Measurements from ENCODE around the gene GNB1. TPM values are rescaled to one million over a fixed set of nuclear protein-coding genes. Genes with fewer than 3 reads are reported as not detected.

Gene GNB1
- total RNA-seq, 1 donor from 2014 or later = 159 TPM

DNA sequence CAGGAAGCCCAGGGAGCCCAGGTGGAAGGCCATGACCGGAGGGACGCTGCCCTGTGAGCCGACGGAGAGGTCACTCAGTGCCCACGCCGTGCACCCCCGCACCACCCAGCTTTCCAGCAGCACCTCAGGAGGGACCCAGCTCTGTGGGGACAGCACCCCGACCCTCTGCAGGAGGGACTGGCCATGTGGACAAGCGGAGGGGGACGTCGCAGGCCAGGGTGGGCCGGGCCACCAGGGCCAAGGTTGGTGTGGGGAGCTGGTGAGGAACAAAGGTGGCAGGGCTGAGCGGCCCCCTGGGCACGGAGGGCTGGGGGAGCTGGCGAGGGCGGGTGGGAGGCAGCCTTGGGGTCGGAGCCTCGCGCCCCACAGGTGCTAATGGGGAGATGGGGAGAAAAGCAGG, 135.5 kb downstream of the GNB1 start:
- Histone ChIP-seq H3K9me3 (no peaks in the 10 kb centered on the region), H3K27me3 (no peaks in the 10 kb centered on the region), H3K36me3 (peaks cover 0 to 61% of the 10 kb centered on the region in 2 donors), H3K4me1 (peaks cover 16% of the 10 kb centered on the region), H3K27ac (no peak overlapping the region), H3K4me3 (no peak overlapping the region)
- intact Hi-C loops (cut with DNase I) = no loop called here
- DNase-seq (ENCODE audit: extremely low spot score in 2 of 2) = no peak
- TF ChIP-seq POLR2AphosphoS5 (IDR thresholded peaks at IDR 0.05; ENCODE audit: insufficient read depth in 1 of 2, low read depth in 1 of 2) (no peak), CTCF (IDR thresholded peaks at IDR 0.05) (no peak), POLR2A (IDR thresholded peaks at IDR 0.05) (no peak)

- no peak for DNase-seq (ENCODE audit: extremely low spot score in 2 of 2)
- H3K9me3 ChIP-seq = no peaks in the 10 kb centered on the region
- intact Hi-C loops (cut with DNase I) = no loop called here
- peaks cover 0 to 49% of the 10 kb centered on the region in 2 donors for H3K36me3 ChIP-seq
- TF ChIP-seq POLR2A (IDR thresholded peaks at IDR 0.05) = no peak
- TF ChIP-seq POLR2AphosphoS5 (IDR thresholded peaks at IDR 0.05; ENCODE audit: insufficient read depth in 1 of 2, low read depth in 1 of 2) = no peak
- no peak for TF ChIP-seq CTCF (IDR thresholded peaks at IDR 0.05)
- no peaks in the 10 kb centered on the region for H3K27me3 ChIP-seq
- peaks cover 14% of the 10 kb centered on the region for H3K4me1 ChIP-seq
- no peak overlapping the region for H3K27ac ChIP-seq
- no peak overlapping the region for H3K4me3 ChIP-seq
Measured at GRCh38 chr1:1754051-1754815, 136.7 kb downstream of the GNB1 start.

DNA sequence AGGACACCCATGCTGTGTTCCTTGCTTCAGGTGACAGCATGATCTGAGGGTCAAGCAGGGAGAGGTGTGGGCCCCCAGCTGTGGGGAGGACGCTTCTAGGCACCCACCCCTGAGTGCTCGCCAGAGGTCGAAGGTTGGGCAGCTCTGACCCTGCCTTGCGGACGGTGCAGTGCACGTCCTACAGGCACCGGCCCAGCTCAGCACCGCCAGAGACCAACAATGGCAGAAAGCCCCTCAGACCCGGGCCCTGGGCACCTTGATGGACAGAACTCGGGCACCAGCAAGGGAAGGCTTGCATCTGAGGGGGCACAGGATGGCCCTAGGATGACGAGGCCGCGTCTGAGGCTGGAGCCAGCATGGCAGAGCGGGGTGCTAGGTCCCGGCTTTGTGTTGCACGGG, 137.3 kb downstream of the GNB1 start:
- H3K36me3 ChIP-seq = peaks cover 0 to 48% of the 10 kb centered on the region in 2 donors
- TF ChIP-seq POLR2A (IDR thresholded peaks at IDR 0.05) = no peak
- TF ChIP-seq POLR2AphosphoS5 (IDR thresholded peaks at IDR 0.05; ENCODE audit: insufficient read depth in 1 of 2, low read depth in 1 of 2) = no peak
- TF ChIP-seq CTCF (IDR thresholded peaks at IDR 0.05) = no peak
- H3K4me3 ChIP-seq = no peak overlapping the region
- DNase-seq (ENCODE audit: extremely low spot score in 2 of 2) = no peak
- no peaks in the 10 kb centered on the region for H3K9me3 ChIP-seq
- no peaks in the 10 kb centered on the region for H3K27me3 ChIP-seq
- intact Hi-C loops (cut with DNase I) = no loop called here
- no peak overlapping the region for H3K27ac ChIP-seq
- peaks cover 8% of the 10 kb centered on the region for H3K4me1 ChIP-seq

- peaks cover 1% of the 10 kb centered on the region for H3K4me1 ChIP-seq
- DNase-seq (ENCODE audit: extremely low spot score in 2 of 2) = no peak
- H3K27me3 ChIP-seq = no peaks in the 10 kb centered on the region
- H3K27ac ChIP-seq = no peak overlapping the region
- intact Hi-C loops (cut with DNase I) = no loop called here
- no peak overlapping the region for H3K4me3 ChIP-seq
- no peaks in the 10 kb centered on the region for H3K9me3 ChIP-seq
- TF ChIP-seq POLR2A (IDR thresholded peaks at IDR 0.05) (no peak), CTCF (IDR thresholded peaks at IDR 0.05) (no peak), POLR2AphosphoS5 (IDR thresholded peaks at IDR 0.05; ENCODE audit: insufficient read depth in 1 of 2, low read depth in 1 of 2) (no peak)
- peaks cover 0 to 48% of the 10 kb centered on the region in 2 donors for H3K36me3 ChIP-seq
Measured at GRCh38 chr1:1752636-1753606, 138.0 kb downstream of the GNB1 start.

All from vagina (tissue), 2 donors.